Central memory CD8-positive, alpha-beta T cell (primary cell): ENCODE measurements around the gene CYP3A5.
"Not testable (repeated sequence)": the region's sequence is repeated elsewhere in the genome, so short reads cannot be mapped to it uniquely, and the experiment has no call there.

Source experiments
- ATAC-seq: fragments of 150-1000 bp; cut with Tn5 transposase; replicated peaks from 2 replicates; pipeline ENCODE4 v1.10.0; 2022; ENCODE audit warnings: mild to moderate bottlenecking, moderate FRiP score, moderate number of reproducible peaks; ENCODE audit not compliant: poor library complexity, severe bottlenecking; ENCODE audit errors: extremely low read depth
- DNase-seq, 2 donors: peaks; one replicate each; pipeline ENCODE4 v3.0.0; 2021; ENCODE audit warnings: low spot score in 2 of 2
- H3K27ac Mint-ChIP-seq: one replicate; pipeline ENCODE4 v1.8.0; 2022; ENCODE audit warnings: low read depth, mild to moderate bottlenecking, moderate library complexity, mixed read lengths
- H3K27me3 Mint-ChIP-seq: one replicate; pipeline ENCODE4 v1.8.0; 2022; ENCODE audit warnings: mixed read lengths
- H3K36me3 Mint-ChIP-seq: one replicate; pipeline ENCODE4 v1.8.0; 2022; ENCODE audit warnings: mild to moderate bottlenecking, moderate library complexity, mixed read lengths; ENCODE audit not compliant: insufficient read depth
- H3K4me1 Mint-ChIP-seq: one replicate; pipeline ENCODE4 v1.8.0; 2022; ENCODE audit warnings: mixed read lengths
- H3K4me3 Mint-ChIP-seq: one replicate; pipeline ENCODE4 v1.8.0; 2022; ENCODE audit warnings: mild to moderate bottlenecking, moderate library complexity, mixed read lengths
- H3K9me3 Mint-ChIP-seq: one replicate; pipeline ENCODE4 v1.8.0; 2022; ENCODE audit warnings: mixed read lengths

The CYP3A5 gene

GRCh38 chr7:99694912-99695304 is 15.1 kb upstream of the CYP3A5 start:
- Mint-ChIP-seq H3K27me3 (no peaks in the 10 kb centered on the region), H3K4me1 (peaks cover 6% of the 10 kb centered on the region), H3K27ac (no peak overlapping the region), H3K4me3 (no peak overlapping the region), H3K36me3 (no peaks in the 10 kb centered on the region), H3K9me3 (no peaks in the 10 kb centered on the region)
- no peak for DNase-seq
- no peak for ATAC-seq

DNA sequence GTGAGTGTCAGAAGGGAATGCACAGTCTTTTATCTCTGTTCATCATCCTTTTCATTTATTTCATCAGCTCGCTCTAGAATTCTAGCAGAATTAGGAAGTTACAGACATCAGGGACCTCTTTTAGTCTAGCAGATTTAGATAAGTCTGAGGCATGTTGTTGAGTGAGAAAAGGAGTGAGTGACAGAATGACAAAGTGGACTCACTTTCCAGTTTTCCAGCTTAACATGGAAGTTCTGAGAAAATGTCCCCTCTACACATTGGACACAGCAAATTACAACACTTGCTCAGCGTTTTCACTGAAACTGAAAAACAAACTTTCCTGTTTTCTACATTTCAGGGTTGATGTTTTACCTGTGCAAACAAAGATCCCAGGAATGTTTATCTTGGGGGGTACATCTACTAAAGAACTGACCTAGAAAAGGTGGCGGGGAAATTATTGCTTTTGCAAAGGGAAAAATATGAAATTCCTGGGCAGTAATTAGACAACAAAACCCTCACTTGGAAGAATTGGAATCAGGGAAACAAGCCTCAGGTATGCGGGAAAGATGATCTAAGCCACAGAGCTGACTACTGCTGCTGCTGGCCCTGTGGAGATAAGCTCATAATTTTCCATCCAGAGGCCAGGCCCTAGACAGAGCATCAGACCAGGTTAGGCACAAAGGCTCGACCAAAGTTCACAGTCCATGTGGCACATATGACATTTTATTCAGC is 14.6 kb upstream of the CYP3A5 start:
- ATAC-seq (no peak), DNase-seq (no peak)
- Mint-ChIP-seq H3K27ac (no peak overlapping the region), H3K36me3 (no peaks in the 10 kb centered on the region), H3K27me3 (no peaks in the 10 kb centered on the region), H3K4me3 (no peak overlapping the region), H3K4me1 (peaks cover 6% of the 10 kb centered on the region), H3K9me3 (no peaks in the 10 kb centered on the region)

DNA sequence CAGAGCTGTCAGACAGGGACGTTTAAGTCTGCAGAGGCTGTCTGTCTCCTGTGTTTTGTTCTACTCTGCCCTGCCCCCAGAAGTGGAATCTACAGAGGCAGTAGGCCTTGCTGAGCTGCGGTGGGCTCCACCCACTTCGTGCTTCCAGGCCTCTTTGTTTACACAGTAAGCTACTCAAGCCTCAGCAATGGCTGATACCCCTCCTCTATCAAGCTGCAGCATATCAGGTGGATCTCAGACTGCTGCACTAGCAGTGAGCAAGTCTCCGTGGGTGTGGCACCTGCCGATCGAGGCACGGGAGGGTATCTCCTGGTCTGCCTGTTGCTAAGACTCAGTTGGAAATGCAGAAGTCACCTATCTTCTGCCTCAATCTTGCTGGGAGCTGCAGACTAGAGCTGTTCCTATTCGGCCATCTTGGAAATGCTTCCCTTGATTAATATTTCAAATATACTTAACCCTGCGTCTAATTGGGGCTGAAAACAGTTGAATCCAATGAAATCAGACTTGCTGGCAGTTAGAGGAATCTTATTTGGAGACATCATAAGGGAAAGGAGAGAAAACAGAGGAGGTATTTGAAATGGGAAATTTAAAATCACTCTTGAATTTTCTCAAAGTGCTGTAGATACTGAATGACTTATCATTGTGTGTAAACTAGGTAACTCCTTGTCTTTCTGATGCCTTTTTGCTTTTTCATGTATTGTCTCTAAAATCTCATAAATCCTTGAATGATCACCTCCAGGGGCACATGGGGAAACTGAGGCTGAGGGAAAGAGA is 13.8 kb upstream of the CYP3A5 start:
- H3K4me1 Mint-ChIP-seq, result peaks cover 6% of the 10 kb centered on the region
- DNase-seq, result no peak
- no peak overlapping the region for H3K27ac Mint-ChIP-seq
- H3K9me3 Mint-ChIP-seq, result no peaks in the 10 kb centered on the region
- H3K4me3 Mint-ChIP-seq, result no peak overlapping the region
- H3K36me3 Mint-ChIP-seq, result no peaks in the 10 kb centered on the region
- H3K27me3 Mint-ChIP-seq, result no peaks in the 10 kb centered on the region
- ATAC-seq, result no peak

GRCh38 chr7:99693100-99693426 is 13.3 kb upstream of the CYP3A5 start:
- H3K27ac Mint-ChIP-seq, result no peak overlapping the region
- no peaks in the 10 kb centered on the region for H3K9me3 Mint-ChIP-seq
- no peak overlapping the region for H3K4me3 Mint-ChIP-seq
- H3K36me3 Mint-ChIP-seq, result no peaks in the 10 kb centered on the region
- DNase-seq, result no peak
- peaks cover 6% of the 10 kb centered on the region for H3K4me1 Mint-ChIP-seq
- H3K27me3 Mint-ChIP-seq, result no peaks in the 10 kb centered on the region
- ATAC-seq, result no peak

DNA sequence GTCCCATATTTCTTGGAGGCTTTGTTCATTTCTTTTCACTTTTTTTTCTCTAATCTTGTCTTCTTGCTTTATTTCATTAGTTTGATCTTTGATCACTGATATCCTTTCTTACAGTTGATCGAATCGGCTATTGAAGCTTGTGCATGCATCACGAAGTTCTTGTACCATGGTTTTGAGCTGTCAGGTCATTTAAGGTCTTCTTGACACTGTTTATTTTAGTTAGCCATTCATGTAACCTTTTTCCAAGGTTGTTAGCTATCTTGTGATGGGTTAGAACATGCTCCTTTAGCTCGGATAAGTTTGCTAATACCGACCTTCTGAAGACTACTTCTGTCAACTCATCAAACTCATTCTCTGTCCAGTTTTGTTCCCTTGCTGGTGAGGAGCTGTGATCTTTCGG is 12.8 kb upstream of the CYP3A5 start:
- not testable (repeated sequence) for H3K4me3 Mint-ChIP-seq, H3K4me1 Mint-ChIP-seq, H3K9me3 Mint-ChIP-seq, H3K27ac Mint-ChIP-seq, DNase-seq, H3K27me3 Mint-ChIP-seq, ATAC-seq, H3K36me3 Mint-ChIP-seq

- H3K27me3 Mint-ChIP-seq, H3K36me3 Mint-ChIP-seq, H3K9me3 Mint-ChIP-seq, H3K27ac Mint-ChIP-seq, DNase-seq, H3K4me3 Mint-ChIP-seq, H3K4me1 Mint-ChIP-seq, ATAC-seq: not testable (repeated sequence)
These were observed 11.9 kb upstream of the CYP3A5 start for GRCh38 chr7:99691658-99692057.

DNA sequence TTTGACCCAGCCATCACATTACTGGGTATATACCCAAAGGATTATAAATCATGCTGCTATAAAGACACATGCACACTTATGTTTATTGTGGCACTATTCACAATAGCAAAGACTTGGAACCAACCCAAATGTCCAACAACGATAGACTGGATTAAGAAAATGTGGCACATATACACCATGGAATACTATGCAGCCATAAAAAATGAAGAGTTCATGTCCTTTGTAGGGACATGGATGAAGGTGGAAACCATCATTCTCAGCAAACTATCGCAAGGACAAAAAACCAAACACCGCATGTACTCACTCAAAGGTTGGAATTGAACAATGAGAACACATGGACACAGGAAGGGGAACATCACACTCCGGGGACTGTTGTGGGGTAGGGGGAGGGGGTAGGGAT is 11.1 kb upstream of the CYP3A5 start:
- H3K36me3 Mint-ChIP-seq, DNase-seq, H3K4me1 Mint-ChIP-seq, H3K27ac Mint-ChIP-seq, H3K9me3 Mint-ChIP-seq, H3K27me3 Mint-ChIP-seq, H3K4me3 Mint-ChIP-seq, ATAC-seq: not testable (repeated sequence)

DNA sequence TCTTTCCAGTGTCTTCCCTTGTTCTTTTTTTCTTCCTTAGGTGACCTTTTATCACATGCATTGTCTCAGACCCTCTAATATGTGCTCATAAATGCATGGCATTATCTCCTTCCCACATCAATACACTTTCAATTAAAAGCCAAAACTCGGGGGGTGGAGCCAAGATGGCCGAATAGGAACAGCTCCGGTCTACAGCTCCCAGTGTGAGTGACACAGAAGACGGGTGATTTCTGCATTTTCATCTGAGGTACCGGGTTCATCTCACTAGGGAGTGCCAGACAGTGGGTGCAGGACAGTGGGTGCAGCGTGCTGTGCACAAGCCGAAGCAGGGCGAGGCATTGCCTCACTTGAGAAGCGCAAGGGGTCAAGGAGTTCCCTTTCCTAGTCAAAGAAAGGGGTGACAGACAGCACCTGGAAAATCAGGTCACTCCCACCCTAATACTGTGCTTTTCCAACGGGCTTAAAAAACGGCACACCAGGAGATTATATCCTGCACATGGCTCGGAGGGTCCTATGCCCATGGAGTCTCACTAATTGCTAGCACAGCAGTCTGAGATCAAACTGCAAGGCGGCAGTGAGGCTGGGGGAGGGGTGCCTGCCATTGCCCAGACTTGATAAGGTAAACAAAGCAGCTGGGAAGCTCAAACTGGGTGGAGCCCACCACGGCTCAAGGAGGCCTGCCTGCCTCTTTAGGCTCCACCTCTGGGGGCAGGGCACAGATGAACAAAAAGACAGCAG is 6.2 kb upstream of the CYP3A5 start:
- not testable (repeated sequence) for DNase-seq, H3K4me1 Mint-ChIP-seq, H3K9me3 Mint-ChIP-seq, H3K36me3 Mint-ChIP-seq, ATAC-seq, H3K4me3 Mint-ChIP-seq, H3K27ac Mint-ChIP-seq
- H3K27me3 Mint-ChIP-seq, result peaks cover 21% of the 10 kb centered on the region

GRCh38 chr7:99685129-99685758 is 5.4 kb upstream of the CYP3A5 start:
- Mint-ChIP-seq H3K36me3 (peaks cover 2% of the 10 kb centered on the region), H3K9me3 (no peaks in the 10 kb centered on the region), H3K4me3 (no peak overlapping the region), H3K27ac (no peak overlapping the region), H3K27me3 (peaks cover 21% of the 10 kb centered on the region), H3K4me1 (no peaks in the 10 kb centered on the region)
- ATAC-seq (no peak), DNase-seq (no peak)

DNA sequence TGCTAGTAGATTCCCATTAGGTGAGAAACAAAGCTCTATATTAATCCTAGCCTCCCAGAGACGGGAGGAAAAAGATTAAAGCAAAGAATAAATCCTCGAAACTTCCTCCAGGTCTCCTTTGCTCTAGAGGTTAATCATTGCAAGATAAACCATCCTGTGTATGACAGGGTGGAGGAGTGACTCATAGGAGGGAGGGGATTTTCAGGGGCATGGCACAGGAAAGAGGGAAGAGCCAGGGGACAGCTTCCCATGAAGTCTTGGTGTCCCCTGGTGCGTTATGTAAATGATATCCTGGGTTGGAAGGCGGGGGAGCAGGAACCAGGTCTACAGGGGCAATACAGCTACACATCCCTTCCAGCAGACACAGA is 780 bp downstream of the CYP3A5 start:
- H3K27ac Mint-ChIP-seq, result no peak overlapping the region
- no peaks in the 10 kb centered on the region for H3K9me3 Mint-ChIP-seq
- H3K4me1 Mint-ChIP-seq, result peaks cover 13% of the 10 kb centered on the region
- H3K36me3 Mint-ChIP-seq, result peaks cover 1% of the 10 kb centered on the region
- no peak overlapping the region for H3K4me3 Mint-ChIP-seq
- peaks cover 20% of the 10 kb centered on the region for H3K27me3 Mint-ChIP-seq
- ATAC-seq (no peak), DNase-seq (no peak)

DNA sequence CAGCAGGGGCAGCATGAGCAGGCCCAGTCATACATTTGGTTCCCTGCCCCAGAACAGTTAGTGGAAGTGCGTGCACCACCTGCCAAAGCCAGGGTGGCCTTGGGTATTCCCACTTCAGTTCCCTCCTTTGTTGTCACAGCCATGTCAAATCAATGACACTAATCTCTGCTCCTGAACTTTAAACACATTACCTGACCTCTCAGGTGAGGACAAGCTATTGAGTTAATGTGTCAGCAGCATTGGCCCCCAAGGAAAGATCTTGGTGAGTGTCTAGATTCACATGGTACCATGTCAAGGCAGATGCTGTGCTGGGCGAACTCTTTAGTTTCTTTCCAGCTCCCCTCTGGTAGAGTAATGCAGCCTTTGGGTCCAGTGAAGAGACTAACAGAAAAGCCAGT is 2.1 kb downstream of the CYP3A5 start:
- no peak for ATAC-seq
- peaks cover 1% of the 10 kb centered on the region for H3K36me3 Mint-ChIP-seq
- no peak overlapping the region for H3K4me3 Mint-ChIP-seq
- no peak for DNase-seq
- no peaks in the 10 kb centered on the region for H3K9me3 Mint-ChIP-seq
- H3K27ac Mint-ChIP-seq, result no peak overlapping the region
- H3K27me3 Mint-ChIP-seq, result peaks cover 11% of the 10 kb centered on the region
- peaks cover 13% of the 10 kb centered on the region for H3K4me1 Mint-ChIP-seq

- ATAC-seq, result no peak
- no peak overlapping the region for H3K27ac Mint-ChIP-seq
- peaks cover 1% of the 10 kb centered on the region for H3K36me3 Mint-ChIP-seq
- peaks cover 6% of the 10 kb centered on the region for H3K27me3 Mint-ChIP-seq
- H3K4me1 Mint-ChIP-seq, result peaks cover 13% of the 10 kb centered on the region
- no peak for DNase-seq
- H3K9me3 Mint-ChIP-seq, result no peaks in the 10 kb centered on the region
- no peak overlapping the region for H3K4me3 Mint-ChIP-seq
These were observed 2.7 kb downstream of the CYP3A5 start for GRCh38 chr7:99677013-99677647.
